Liver (tissue), 9 donors: ENCODE results near the gene ZNF141. TPM values are rescaled to one million over a fixed set of nuclear protein-coding genes. Genes with fewer than 3 reads are reported as not detected.

Source experiments
- DNase-seq: peaks from one replicate; pipeline ENCODE4 v3.0.0-alpha.2; 2017; ENCODE audit warnings: low spot score
- H3K27ac ChIP-seq, 2 donors: one replicate each; pipeline ENCODE4 v1.7.0; 2013; ENCODE audit warnings: inconsistent platforms in 2 of 2, low read length in 2 of 2, control low read depth in 1 of 2, low read depth in 1 of 2, mild to moderate bottlenecking in 1 of 2
- H3K27me3 ChIP-seq, 4 donors: one replicate each; pipeline versions ENCODE4 v1.6.1 to v1.7.0; 2013; ENCODE audit warnings: low read length in 3 of 4, inconsistent platforms in 1 of 4, mild to moderate bottlenecking in 1 of 4, moderate library complexity in 1 of 4; ENCODE audit not compliant: control insufficient read depth in 4 of 4, insufficient read depth in 4 of 4
- H3K36me3 ChIP-seq, 4 donors: one replicate each; pipeline versions ENCODE4 v1.6.1 to v1.7.0; 2013; ENCODE audit warnings: low read length in 3 of 4, mild to moderate bottlenecking in 3 of 4, low read depth in 1 of 4, moderate library complexity in 1 of 4; ENCODE audit not compliant: control insufficient read depth in 4 of 4, insufficient read depth in 3 of 4
- H3K4me1 ChIP-seq, 4 donors: one replicate each; pipeline versions ENCODE4 v1.6.1 to v1.7.0; 2013; ENCODE audit warnings: low read length in 3 of 4, mild to moderate bottlenecking in 3 of 4, moderate library complexity in 1 of 4; ENCODE audit not compliant: control insufficient read depth in 4 of 4, insufficient read depth in 4 of 4
- H3K4me3 ChIP-seq, 3 donors: one replicate each; pipeline versions ENCODE4 v1.6.1 to v1.7.0; 2013; ENCODE audit warnings: low read length in 3 of 3, control low read depth in 1 of 3, low read depth in 1 of 3, mild to moderate bottlenecking in 1 of 3
- H3K9ac ChIP-seq, 2 donors: one replicate each; pipeline ENCODE4 v1.7.0; 2013; ENCODE audit warnings: low read length in 2 of 2, mild to moderate bottlenecking in 2 of 2, moderate library complexity in 2 of 2, control low read depth in 1 of 2, low read depth in 1 of 2
- H3K9me3 ChIP-seq, 4 donors: one replicate each; pipeline versions ENCODE4 v1.6.1 to v1.7.0; 2013; ENCODE audit warnings: low read length in 3 of 4; ENCODE audit not compliant: control insufficient read depth in 4 of 4
- CTCF ChIP-seq: fragments of 150-350 bp; IDR thresholded peaks from 2 replicates; pipeline ENCODE4 v1.5.1; 2017; ENCODE audit warnings: improper control_type of control experiment, low read depth, low read length; ENCODE audit not compliant: missing input control
- EGR1 ChIP-seq, 2 donors: IDR thresholded peaks; 2 replicates each; pipeline ENCODE4 v1.6.1; 2016 to 2018; ENCODE audit warnings: antibody characterized with exemption in 2 of 2, low read depth in 2 of 2
- FOXA2 ChIP-seq: IDR thresholded peaks from 2 replicates; pipeline ENCODE4 v1.6.1; 2016; ENCODE audit warnings: antibody characterized with exemption
- GABPA ChIP-seq, 2 donors: IDR thresholded peaks in 1 of 2; conservative IDR thresholded peaks in 1 of 2; 2 replicates each; pipeline ENCODE4 v1.6.1; 2016; ENCODE audit warnings: antibody characterized with exemption in 2 of 2, mild to moderate bottlenecking in 1 of 2, moderate library complexity in 1 of 2
- HNF4A ChIP-seq, 2 donors: conservative IDR thresholded peaks; 2 replicates each; pipeline ENCODE4 v1.6.1; 2016; ENCODE audit warnings: antibody characterized with exemption in 2 of 2, mild to moderate bottlenecking in 2 of 2
- HNF4G ChIP-seq: IDR thresholded peaks from 2 replicates; pipeline ENCODE4 v1.6.1; 2016; ENCODE audit warnings: antibody characterized with exemption
- JUND ChIP-seq, 2 donors: IDR thresholded peaks; 2 replicates each; pipeline ENCODE4 v1.6.1; 2016; ENCODE audit warnings: antibody characterized with exemption in 2 of 2
- MAX ChIP-seq: IDR thresholded peaks from 2 replicates; pipeline ENCODE4 v1.6.1; 2016; ENCODE audit warnings: antibody characterized with exemption
- NR2F2 ChIP-seq: IDR thresholded peaks from 2 replicates; pipeline ENCODE4 v1.6.1; 2016; ENCODE audit warnings: antibody characterized with exemption
- RAD21 ChIP-seq, 2 donors: IDR thresholded peaks; 2 replicates each; pipeline ENCODE4 v1.6.1; 2016; ENCODE audit warnings: antibody characterized with exemption in 2 of 2, mild to moderate bottlenecking in 2 of 2
- REST ChIP-seq: IDR thresholded peaks from 2 replicates; pipeline ENCODE4 v1.6.1; 2016; ENCODE audit warnings: antibody characterized with exemption, mild to moderate bottlenecking
- RXRA ChIP-seq, 2 donors: IDR thresholded peaks; 2 replicates each; pipeline ENCODE4 v1.6.1; 2017 to 2018; ENCODE audit warnings: antibody characterized with exemption in 2 of 2, mild to moderate bottlenecking in 1 of 2
- SP1 ChIP-seq: IDR thresholded peaks from 2 replicates; pipeline ENCODE4 v1.6.1; 2018; ENCODE audit warnings: antibody characterized with exemption, mild to moderate bottlenecking
- TAF1 ChIP-seq: conservative IDR thresholded peaks from 2 replicates; pipeline ENCODE4 v1.6.1; 2016; ENCODE audit warnings: antibody characterized with exemption, mild to moderate bottlenecking
- YY1 ChIP-seq: IDR thresholded peaks from 2 replicates; pipeline ENCODE4 v1.6.1; 2016; ENCODE audit warnings: antibody characterized with exemption, mild to moderate bottlenecking
- ZBTB33 ChIP-seq: IDR thresholded peaks from 2 replicates; pipeline ENCODE4 v1.6.1; 2016; ENCODE audit warnings: antibody characterized with exemption
- WGBS: extraction: QIAGEN DNeasy Blood & Tissue Kit; methylation state at CpG from one replicate; pipeline ENCODE4 v1.1.7; 2013; 5-methylcytosine and 5-hydroxymethylcytosine counted together
- polyA plus RNA-seq, 2 donors: library from polyadenylated mRNA; stranded (reverse) in 1 of 2; unstranded in 1 of 2; fragments of 200-250 nt in 1 of 2; fragments of >200 nt in 1 of 2; fragmentation: Nextera tagmentation in 1 of 2; extraction: Ambion mirVana in 1 of 2; gene quantifications; one replicate each; pipeline versions ENCODE4 v1.2.1 to v1.2.3, GENCODE V29; 2013 to 2015
- total RNA-seq, 2 donors: library from RNA; depleted of rRNA; stranded (reverse); fragments of >200 nt; gene quantifications; one replicate each; pipeline ENCODE4 v1.2.3, GENCODE V29; 2014
- donor health status: healthy.
- donor health status: healthy.
- donor health status: healthy.
- donor health status: healthy.
- donor health status: healthy.

Gene ZNF141
- total and polyA plus RNA-seq, 4 donors: 2.1 to 15.4 (median 7.7) TPM

- WGBS: 2% methylated on average over 18 of the region's 18 CpGs
- Histone ChIP-seq H3K27ac (peak overlapping the region; percentile 81 to 97), H3K4me1 (peaks cover 4 to 12% (median 8%) of the 10 kb centered on the region in 4 donors), H3K27me3 (no peaks in the 10 kb centered on the region), H3K9ac (peak overlapping the region; percentile 9 to 86), H3K9me3 (peaks cover 11 to 18% (median 12%) of the 10 kb centered on the region in 4 donors), H3K4me3 (peak overlapping the region; percentile 74 to 95 (median 77)), H3K36me3 (peaks cover 0 to 6% (median 3%) of the 10 kb centered on the region in 4 donors)
- no peak for DNase-seq
- TF ChIP-seq NR2F2 (no peak), YY1 (no peak), MAX (no peak), RXRA (IDR thresholded peaks at IDR 0.05) (no peak), RAD21 (IDR thresholded peaks at IDR 0.05) (no peak), CTCF (no peak), HNF4A (conservative IDR thresholded peaks at IDR 0.05) (no peak), FOXA2 (no peak), ZBTB33 (no peak), EGR1 (IDR thresholded peaks at IDR 0.05; ENCODE audit: low read depth in 2 of 2) (no peak), REST (no peak), GABPA (IDR thresholded peaks at IDR 0.05 in 1 of 2, conservative IDR thresholded peaks at IDR 0.05 in 1 of 2) (no peak), JUND (IDR thresholded peaks at IDR 0.05) (no peak), TAF1 (no peak), SP1 (no peak)
Measured at GRCh38 chr4:336893-337142, 796 bp upstream of the ZNF141 start.

- Histone ChIP-seq H3K36me3 (peaks cover 0 to 11% (median 7%) of the 10 kb centered on the region in 4 donors), H3K9me3 (peaks cover 16 to 28% (median 20%) of the 10 kb centered on the region in 4 donors), H3K27ac (peak overlapping the region; percentile 86 to 94), H3K9ac (peak overlapping the region; percentile 52 to 82), H3K4me3 (peak overlapping the region; percentile 77 to 97 (median 90)), H3K4me1 (peaks cover 4 to 12% (median 8%) of the 10 kb centered on the region in 4 donors), H3K27me3 (no peaks in the 10 kb centered on the region)
- peak; percentile 64 for DNase-seq
- 4% methylated on average over 52 of the region's 52 CpGs for WGBS
- peak; percentile 66 for TF ChIP-seq TAF1
- TF ChIP-seq YY1: peak; percentile 76
- TF ChIP-seq HNF4G: no peak
Measured at GRCh38 chr4:337932-338758, 531 bp downstream of the ZNF141 start.
